ENCODE measurements around the gene LHFPL3. TPM values are rescaled to one million over a fixed set of nuclear protein-coding genes. Genes with fewer than 3 reads are reported as not detected.

Gene LHFPL3
- total RNA-seq, 1 donor from 2014 or later, result not detected

DNA sequence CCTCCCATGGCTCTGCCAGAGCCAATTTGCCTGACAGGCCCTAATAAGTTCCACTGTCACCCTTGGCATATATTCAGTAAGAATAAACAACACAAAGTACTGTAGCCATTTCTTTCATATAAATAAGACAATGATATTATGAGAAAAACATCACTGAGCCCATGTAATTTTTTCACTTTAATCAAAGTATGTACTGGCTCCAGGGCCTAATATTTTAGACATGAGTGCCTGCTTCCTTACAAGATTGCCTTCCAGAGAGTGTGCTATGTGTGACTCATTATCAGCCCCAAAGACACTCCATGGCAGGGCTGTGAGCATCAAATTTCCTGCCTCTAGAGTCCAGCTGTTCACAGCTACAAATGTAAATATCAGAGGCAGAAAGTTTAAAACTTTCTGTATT is 297.6 kb downstream of the LHFPL3 start:
- no peaks in the 10 kb centered on the region for H3K27me3 ChIP-seq (ENCODE audit: control insufficient read depth in 3 of 3, insufficient read depth in 3 of 3, low read length in 3 of 3)
- H3K36me3 ChIP-seq (ENCODE audit: control insufficient read depth in 3 of 3, insufficient read depth in 3 of 3, low read length in 3 of 3), result no peaks in the 10 kb centered on the region
- no peaks in the 10 kb centered on the region for H3K9me3 ChIP-seq (ENCODE audit: control insufficient read depth in 3 of 3, low read length in 3 of 3)
- no peak overlapping the region for H3K27ac ChIP-seq (ENCODE audit: low read depth, low read length)
- H3K4me1 ChIP-seq (ENCODE audit: control insufficient read depth in 3 of 3, insufficient read depth in 3 of 3, low read length in 3 of 3), result no peaks in the 10 kb centered on the region
- no peak overlapping the region for H3K9ac ChIP-seq (ENCODE audit: low read depth in 1 of 3, low read length in 3 of 3)
- H3K4me3 ChIP-seq (ENCODE audit: low read length in 3 of 3), result no peak overlapping the region

DNA sequence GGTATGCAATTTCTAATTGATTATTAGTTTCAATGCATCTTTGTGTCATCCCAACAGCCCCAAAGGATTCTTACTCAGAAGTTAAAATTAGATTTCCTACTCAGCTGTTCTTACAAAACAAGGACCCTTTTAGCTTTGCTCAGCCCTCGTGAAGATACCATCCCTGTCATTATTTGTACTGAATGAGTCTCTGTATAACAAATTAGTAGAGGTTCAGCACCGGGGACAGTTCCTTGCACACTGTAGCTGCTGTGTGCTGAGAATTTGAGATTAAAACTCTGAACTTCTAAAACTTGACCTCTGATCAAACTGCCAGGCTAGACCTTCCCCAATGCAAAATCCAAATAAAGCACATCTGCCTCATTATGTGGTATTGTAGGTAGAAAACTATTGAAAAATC is 299.1 kb downstream of the LHFPL3 start:
- Histone ChIP-seq H3K9ac (ENCODE audit: low read depth in 1 of 3, low read length in 3 of 3) (no peak overlapping the region), H3K36me3 (ENCODE audit: control insufficient read depth in 3 of 3, insufficient read depth in 3 of 3, low read length in 3 of 3) (no peaks in the 10 kb centered on the region), H3K27me3 (ENCODE audit: control insufficient read depth in 3 of 3, insufficient read depth in 3 of 3, low read length in 3 of 3) (no peaks in the 10 kb centered on the region), H3K4me3 (ENCODE audit: low read length in 3 of 3) (no peak overlapping the region), H3K4me1 (ENCODE audit: control insufficient read depth in 3 of 3, insufficient read depth in 3 of 3, low read length in 3 of 3) (no peaks in the 10 kb centered on the region), H3K27ac (ENCODE audit: low read depth, low read length) (no peak overlapping the region), H3K9me3 (ENCODE audit: control insufficient read depth in 3 of 3, low read length in 3 of 3) (no peaks in the 10 kb centered on the region)

DNA sequence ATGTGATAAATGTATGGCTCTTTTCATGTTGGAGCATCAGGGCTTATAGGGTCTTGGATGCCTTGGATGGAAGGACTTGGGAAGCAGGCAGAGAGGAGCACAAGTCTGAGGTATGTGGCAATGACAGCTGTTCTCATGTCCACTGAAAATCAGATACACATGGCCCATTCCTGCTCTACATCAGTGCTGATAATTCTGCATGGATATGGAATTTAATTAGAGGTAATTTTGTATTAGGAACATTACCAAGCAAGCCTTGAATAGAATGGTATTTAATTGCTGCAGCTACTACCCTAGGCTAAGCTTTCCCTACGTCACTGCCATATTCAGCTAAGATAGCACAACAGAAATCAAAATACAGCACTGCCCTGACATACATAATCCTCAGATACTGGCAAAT is 299.6 kb downstream of the LHFPL3 start:
- H3K4me1 ChIP-seq (ENCODE audit: control insufficient read depth in 3 of 3, insufficient read depth in 3 of 3, low read length in 3 of 3), result no peaks in the 10 kb centered on the region
- H3K9me3 ChIP-seq (ENCODE audit: control insufficient read depth in 3 of 3, low read length in 3 of 3), result no peaks in the 10 kb centered on the region
- H3K4me3 ChIP-seq (ENCODE audit: low read length in 3 of 3), result no peak overlapping the region
- H3K27me3 ChIP-seq (ENCODE audit: control insufficient read depth in 3 of 3, insufficient read depth in 3 of 3, low read length in 3 of 3), result no peaks in the 10 kb centered on the region
- no peak overlapping the region for H3K9ac ChIP-seq (ENCODE audit: low read depth in 1 of 3, low read length in 3 of 3)
- H3K27ac ChIP-seq (ENCODE audit: low read depth, low read length), result no peak overlapping the region
- H3K36me3 ChIP-seq (ENCODE audit: control insufficient read depth in 3 of 3, insufficient read depth in 3 of 3, low read length in 3 of 3), result no peaks in the 10 kb centered on the region

DNA sequence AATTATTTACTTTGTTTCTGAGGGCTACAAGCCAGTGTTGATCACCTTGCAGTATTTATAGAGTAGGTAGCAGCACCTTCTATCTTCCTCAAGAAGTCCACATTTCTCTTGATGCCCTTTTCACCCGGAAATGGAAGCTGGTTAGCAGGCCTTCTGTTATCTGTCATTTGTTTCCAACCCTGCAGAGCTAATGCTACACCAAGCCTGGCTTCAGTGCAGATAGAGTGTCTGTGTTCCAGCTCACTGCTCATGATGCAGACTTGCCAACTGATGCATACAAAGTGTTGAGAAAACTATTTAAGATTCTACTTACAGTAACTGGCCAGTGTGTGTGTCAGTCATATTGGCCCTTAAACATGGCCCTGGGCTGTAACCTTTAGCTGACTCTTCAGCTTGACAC is 301.0 kb downstream of the LHFPL3 start:
- no peak overlapping the region for H3K27ac ChIP-seq (ENCODE audit: low read depth, low read length)
- H3K36me3 ChIP-seq (ENCODE audit: control insufficient read depth in 3 of 3, insufficient read depth in 3 of 3, low read length in 3 of 3), result no peaks in the 10 kb centered on the region
- no peak overlapping the region for H3K9ac ChIP-seq (ENCODE audit: low read depth in 1 of 3, low read length in 3 of 3)
- H3K9me3 ChIP-seq (ENCODE audit: control insufficient read depth in 3 of 3, low read length in 3 of 3), result no peaks in the 10 kb centered on the region
- H3K4me1 ChIP-seq (ENCODE audit: control insufficient read depth in 3 of 3, insufficient read depth in 3 of 3, low read length in 3 of 3), result no peaks in the 10 kb centered on the region
- no peak overlapping the region for H3K4me3 ChIP-seq (ENCODE audit: low read length in 3 of 3)
- H3K27me3 ChIP-seq (ENCODE audit: control insufficient read depth in 3 of 3, insufficient read depth in 3 of 3, low read length in 3 of 3), result no peaks in the 10 kb centered on the region

- no peak overlapping the region for H3K9ac ChIP-seq (ENCODE audit: low read depth in 1 of 3, low read length in 3 of 3)
- no peaks in the 10 kb centered on the region for H3K36me3 ChIP-seq (ENCODE audit: control insufficient read depth in 3 of 3, insufficient read depth in 3 of 3, low read length in 3 of 3)
- no peaks in the 10 kb centered on the region for H3K4me1 ChIP-seq (ENCODE audit: control insufficient read depth in 3 of 3, insufficient read depth in 3 of 3, low read length in 3 of 3)
- H3K9me3 ChIP-seq (ENCODE audit: control insufficient read depth in 3 of 3, low read length in 3 of 3), result no peaks in the 10 kb centered on the region
- no peaks in the 10 kb centered on the region for H3K27me3 ChIP-seq (ENCODE audit: control insufficient read depth in 3 of 3, insufficient read depth in 3 of 3, low read length in 3 of 3)
- H3K27ac ChIP-seq (ENCODE audit: low read depth, low read length), result no peak overlapping the region
- no peak overlapping the region for H3K4me3 ChIP-seq (ENCODE audit: low read length in 3 of 3)
Measured at GRCh38 chr7:104640506-104640905, 312.1 kb downstream of the LHFPL3 start.

GRCh38 chr7:104642560-104642959 is 314.2 kb downstream of the LHFPL3 start:
- Histone ChIP-seq H3K4me1 (ENCODE audit: control insufficient read depth in 3 of 3, insufficient read depth in 3 of 3, low read length in 3 of 3) (no peaks in the 10 kb centered on the region), H3K36me3 (ENCODE audit: control insufficient read depth in 3 of 3, insufficient read depth in 3 of 3, low read length in 3 of 3) (no peaks in the 10 kb centered on the region), H3K4me3 (ENCODE audit: low read length in 3 of 3) (no peak overlapping the region), H3K9ac (ENCODE audit: low read depth in 1 of 3, low read length in 3 of 3) (no peak overlapping the region), H3K27me3 (ENCODE audit: control insufficient read depth in 3 of 3, insufficient read depth in 3 of 3, low read length in 3 of 3) (no peaks in the 10 kb centered on the region), H3K9me3 (ENCODE audit: control insufficient read depth in 3 of 3, low read length in 3 of 3) (no peaks in the 10 kb centered on the region), H3K27ac (ENCODE audit: low read depth, low read length) (no peak overlapping the region)

DNA sequence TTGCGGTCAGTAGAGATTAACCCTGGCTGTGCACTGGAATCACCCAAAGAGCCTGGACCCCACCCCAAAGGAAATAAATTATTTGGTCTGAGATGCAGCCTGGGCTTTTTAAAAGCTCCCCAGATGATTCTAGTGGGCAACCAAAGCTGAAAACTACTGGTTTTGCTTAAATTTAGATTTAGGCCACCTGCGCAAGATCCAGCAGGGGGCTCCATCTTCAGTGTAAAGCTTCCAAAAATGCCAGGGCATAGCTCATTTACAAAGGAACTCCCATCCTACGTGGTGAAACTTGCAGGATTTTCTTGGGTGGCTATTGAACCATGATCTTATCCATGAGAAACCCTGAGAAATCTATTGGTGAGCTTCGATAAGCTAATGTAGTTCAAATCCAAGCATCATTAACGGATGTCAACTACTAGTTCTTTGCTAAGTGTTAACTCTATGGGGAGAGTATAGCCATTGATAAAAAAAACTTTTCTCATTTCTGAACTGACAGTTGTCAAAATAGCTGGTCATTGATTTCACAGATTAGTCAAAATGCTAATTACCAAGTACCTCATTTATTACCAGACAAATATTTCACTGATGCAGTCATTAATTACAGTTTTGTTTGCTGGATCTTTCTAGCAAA is 315.3 kb downstream of the LHFPL3 start:
- Histone ChIP-seq H3K36me3 (ENCODE audit: control insufficient read depth in 3 of 3, insufficient read depth in 3 of 3, low read length in 3 of 3) (no peaks in the 10 kb centered on the region), H3K27me3 (ENCODE audit: control insufficient read depth in 3 of 3, insufficient read depth in 3 of 3, low read length in 3 of 3) (no peaks in the 10 kb centered on the region), H3K27ac (ENCODE audit: low read depth, low read length) (no peak overlapping the region), H3K9ac (ENCODE audit: low read depth in 1 of 3, low read length in 3 of 3) (no peak overlapping the region), H3K9me3 (ENCODE audit: control insufficient read depth in 3 of 3, low read length in 3 of 3) (no peaks in the 10 kb centered on the region), H3K4me3 (ENCODE audit: low read length in 3 of 3) (no peak overlapping the region), H3K4me1 (ENCODE audit: control insufficient read depth in 3 of 3, insufficient read depth in 3 of 3, low read length in 3 of 3) (no peaks in the 10 kb centered on the region)

GRCh38 chr7:104650991-104651640 is 322.7 kb downstream of the LHFPL3 start:
- Histone ChIP-seq H3K4me1 (ENCODE audit: control insufficient read depth in 3 of 3, insufficient read depth in 3 of 3, low read length in 3 of 3) (no peaks in the 10 kb centered on the region), H3K27me3 (ENCODE audit: control insufficient read depth in 3 of 3, insufficient read depth in 3 of 3, low read length in 3 of 3) (no peaks in the 10 kb centered on the region), H3K4me3 (ENCODE audit: low read length in 3 of 3) (no peak overlapping the region), H3K9ac (ENCODE audit: low read depth in 1 of 3, low read length in 3 of 3) (no peak overlapping the region), H3K36me3 (ENCODE audit: control insufficient read depth in 3 of 3, insufficient read depth in 3 of 3, low read length in 3 of 3) (no peaks in the 10 kb centered on the region), H3K27ac (ENCODE audit: low read depth, low read length) (no peak overlapping the region), H3K9me3 (ENCODE audit: control insufficient read depth in 3 of 3, low read length in 3 of 3) (no peaks in the 10 kb centered on the region)

GRCh38 chr7:104652434-104652833 is 324.0 kb downstream of the LHFPL3 start:
- Histone ChIP-seq H3K9me3 (ENCODE audit: control insufficient read depth in 3 of 3, low read length in 3 of 3) (no peaks in the 10 kb centered on the region), H3K9ac (ENCODE audit: low read depth in 1 of 3, low read length in 3 of 3) (no peak overlapping the region), H3K4me3 (ENCODE audit: low read length in 3 of 3) (no peak overlapping the region), H3K4me1 (ENCODE audit: control insufficient read depth in 3 of 3, insufficient read depth in 3 of 3, low read length in 3 of 3) (no peaks in the 10 kb centered on the region), H3K36me3 (ENCODE audit: control insufficient read depth in 3 of 3, insufficient read depth in 3 of 3, low read length in 3 of 3) (no peaks in the 10 kb centered on the region), H3K27ac (ENCODE audit: low read depth, low read length) (no peak overlapping the region), H3K27me3 (ENCODE audit: control insufficient read depth in 3 of 3, insufficient read depth in 3 of 3, low read length in 3 of 3) (no peaks in the 10 kb centered on the region)

GRCh38 chr7:104652865-104653264 is 324.5 kb downstream of the LHFPL3 start:
- Histone ChIP-seq H3K4me3 (ENCODE audit: low read length in 3 of 3) (no peak overlapping the region), H3K9me3 (ENCODE audit: control insufficient read depth in 3 of 3, low read length in 3 of 3) (no peaks in the 10 kb centered on the region), H3K4me1 (ENCODE audit: control insufficient read depth in 3 of 3, insufficient read depth in 3 of 3, low read length in 3 of 3) (no peaks in the 10 kb centered on the region), H3K9ac (ENCODE audit: low read depth in 1 of 3, low read length in 3 of 3) (no peak overlapping the region), H3K27ac (ENCODE audit: low read depth, low read length) (no peak overlapping the region), H3K36me3 (ENCODE audit: control insufficient read depth in 3 of 3, insufficient read depth in 3 of 3, low read length in 3 of 3) (no peaks in the 10 kb centered on the region), H3K27me3 (ENCODE audit: control insufficient read depth in 3 of 3, insufficient read depth in 3 of 3, low read length in 3 of 3) (no peaks in the 10 kb centered on the region)

Data from skeletal muscle tissue (tissue), 4 donors.